Measurements from ENCODE around the gene NEDD4L.

The NEDD4L gene

DNA sequence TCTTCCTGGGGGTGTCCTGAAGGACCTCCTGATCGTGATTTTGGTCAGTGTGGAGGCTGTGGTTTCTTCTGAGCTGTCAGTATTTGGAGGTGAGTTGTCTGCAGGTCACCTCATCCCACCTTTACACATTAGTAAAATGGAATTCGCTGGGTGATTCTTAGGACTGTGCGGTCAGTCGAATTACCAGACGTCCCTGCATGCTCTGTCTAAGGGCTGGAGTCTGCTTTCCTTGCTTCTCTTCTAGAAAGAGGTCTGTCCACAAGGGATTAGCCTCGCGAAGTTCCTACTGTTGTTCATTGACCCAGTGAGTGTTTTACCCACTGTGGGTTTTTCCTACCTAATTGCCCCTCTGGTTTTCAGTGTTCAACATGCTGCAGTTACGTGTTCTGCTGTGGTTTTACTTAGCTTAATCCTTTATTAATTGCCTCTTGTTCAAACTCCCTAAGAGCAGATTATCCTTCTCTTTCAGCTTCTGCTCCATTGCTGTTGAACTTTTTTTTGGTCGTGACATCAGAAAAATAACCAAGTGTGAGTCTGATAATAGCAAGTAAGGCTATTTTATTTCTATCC, 183.4 kb downstream of the NEDD4L start:
- H2BK15ac ChIP-seq (ENCODE audit: low read length): no peak overlapping the region
- no peak overlapping the region for H2BK12ac ChIP-seq (ENCODE audit: low read length)
- no peaks in the 10 kb centered on the region for H3K27me3 ChIP-seq (ENCODE audit: control insufficient read depth in 3 of 3, insufficient read depth in 3 of 3, low read depth in 1 of 3, low read length in 3 of 3)
- H4K8ac ChIP-seq (ENCODE audit: low read depth, low read length): no peak overlapping the region
- H3K9ac ChIP-seq (ENCODE audit: low read depth, low read length, poor library complexity): no peak overlapping the region
- no peaks in the 10 kb centered on the region for H3K9me3 ChIP-seq (replicated peaks in 1 of 2; ENCODE audit: control insufficient read depth in 2 of 2, insufficient read depth in 1 of 2, low read depth in 1 of 2, low read length in 2 of 2)
- H3K4me2 ChIP-seq (ENCODE audit: insufficient read depth, low read length, poor library complexity, severe bottlenecking): no peak overlapping the region
- no CpG with 5 or more reads among the region's 9 CpGs for WGBS, 2 donors (ENCODE audit: extremely low coverage in 2 of 2, insufficient read length in 2 of 2, insufficient replicate concordance in 1 of 2)
- no peak overlapping the region for H3K27ac ChIP-seq (replicated peaks; ENCODE audit: low read length)
- H2BK120ac ChIP-seq (ENCODE audit: low read depth, low read length): no peak overlapping the region
- H3K18ac ChIP-seq (ENCODE audit: low read length): no peak overlapping the region
- H3K14ac ChIP-seq (ENCODE audit: low read length): no peak overlapping the region
- H4K91ac ChIP-seq (ENCODE audit: low read depth, low read length, poor library complexity): no peak overlapping the region
- no peak overlapping the region for H2AK5ac ChIP-seq (ENCODE audit: low read depth, low read length)
- no peak overlapping the region for H3K4ac ChIP-seq (ENCODE audit: low read length)
- H3K4me1 ChIP-seq (ENCODE audit: control insufficient read depth in 2 of 2, insufficient read depth in 1 of 2, low read depth in 1 of 2, low read length in 2 of 2): peaks cover 15 to 20% of the 10 kb centered on the region in 2 donors
- no peaks in the 10 kb centered on the region for H3K79me1 ChIP-seq (ENCODE audit: low read depth, low read length)
- H2BK5ac ChIP-seq (ENCODE audit: low read length): no peak overlapping the region
- H3K36me3 ChIP-seq (replicated peaks in 1 of 2; ENCODE audit: control insufficient read depth in 2 of 2, insufficient read depth in 2 of 2, low read length in 2 of 2): no peaks in the 10 kb centered on the region
- H2AFZ ChIP-seq (ENCODE audit: low read length): no peak overlapping the region
- no peak overlapping the region for H3K23ac ChIP-seq (ENCODE audit: low read depth, low read length, poor library complexity)
- DNase-seq (ENCODE audit: low spot score): no peak
- H3K4me3 ChIP-seq (ENCODE audit: low read length in 2 of 2): no peak overlapping the region

DNA sequence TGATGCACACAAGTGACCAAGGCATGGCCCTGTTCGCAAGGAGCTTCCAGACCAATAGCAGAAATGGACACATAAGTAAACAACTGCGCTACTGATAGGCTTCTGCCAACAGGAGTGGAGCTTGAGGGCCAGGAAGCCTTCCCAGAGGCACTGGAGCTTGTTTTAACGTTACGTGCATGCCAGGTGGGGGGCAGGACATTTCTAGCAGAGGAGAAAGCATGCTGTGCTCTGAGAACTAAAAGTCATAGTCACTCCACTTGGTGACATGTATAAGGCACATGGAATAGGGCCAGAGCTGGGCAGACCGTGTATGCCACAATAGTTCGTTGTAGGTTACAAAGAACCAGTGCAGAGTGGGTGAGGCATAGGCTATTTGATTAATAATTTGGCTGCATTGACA, 184.2 kb downstream of the NEDD4L start:
- no peak overlapping the region for H2AFZ ChIP-seq (ENCODE audit: low read length)
- no peak overlapping the region for H3K9ac ChIP-seq (ENCODE audit: low read depth, low read length, poor library complexity)
- no peak overlapping the region for H3K4me2 ChIP-seq (ENCODE audit: insufficient read depth, low read length, poor library complexity, severe bottlenecking)
- no peak overlapping the region for H2BK12ac ChIP-seq (ENCODE audit: low read length)
- no peak overlapping the region for H3K27ac ChIP-seq (replicated peaks; ENCODE audit: low read length)
- peaks cover 12 to 20% of the 10 kb centered on the region in 2 donors for H3K4me1 ChIP-seq (ENCODE audit: control insufficient read depth in 2 of 2, insufficient read depth in 1 of 2, low read depth in 1 of 2, low read length in 2 of 2)
- H2BK5ac ChIP-seq (ENCODE audit: low read length): no peak overlapping the region
- no peak overlapping the region for H3K23ac ChIP-seq (ENCODE audit: low read depth, low read length, poor library complexity)
- H3K4me3 ChIP-seq (ENCODE audit: low read length in 2 of 2): no peak overlapping the region
- no peak overlapping the region for H2BK15ac ChIP-seq (ENCODE audit: low read length)
- H3K9me3 ChIP-seq (replicated peaks in 1 of 2; ENCODE audit: control insufficient read depth in 2 of 2, insufficient read depth in 1 of 2, low read depth in 1 of 2, low read length in 2 of 2): no peaks in the 10 kb centered on the region
- no peaks in the 10 kb centered on the region for H3K36me3 ChIP-seq (replicated peaks in 1 of 2; ENCODE audit: control insufficient read depth in 2 of 2, insufficient read depth in 2 of 2, low read length in 2 of 2)
- no peak overlapping the region for H3K14ac ChIP-seq (ENCODE audit: low read length)
- H4K8ac ChIP-seq (ENCODE audit: low read depth, low read length): no peak overlapping the region
- DNase-seq (ENCODE audit: low spot score): no peak
- H3K27me3 ChIP-seq (ENCODE audit: control insufficient read depth in 3 of 3, insufficient read depth in 3 of 3, low read depth in 1 of 3, low read length in 3 of 3): no peaks in the 10 kb centered on the region
- no peaks in the 10 kb centered on the region for H3K79me1 ChIP-seq (ENCODE audit: low read depth, low read length)
- H2AK5ac ChIP-seq (ENCODE audit: low read depth, low read length): no peak overlapping the region
- no peak overlapping the region for H3K18ac ChIP-seq (ENCODE audit: low read length)
- H3K4ac ChIP-seq (ENCODE audit: low read length): no peak overlapping the region
- WGBS, 2 donors (ENCODE audit: extremely low coverage in 2 of 2, insufficient read length in 2 of 2, insufficient replicate concordance in 1 of 2): no CpG with 5 or more reads among the region's 6 CpGs
- no peak overlapping the region for H2BK120ac ChIP-seq (ENCODE audit: low read depth, low read length)
- no peak overlapping the region for H4K91ac ChIP-seq (ENCODE audit: low read depth, low read length, poor library complexity)

DNA sequence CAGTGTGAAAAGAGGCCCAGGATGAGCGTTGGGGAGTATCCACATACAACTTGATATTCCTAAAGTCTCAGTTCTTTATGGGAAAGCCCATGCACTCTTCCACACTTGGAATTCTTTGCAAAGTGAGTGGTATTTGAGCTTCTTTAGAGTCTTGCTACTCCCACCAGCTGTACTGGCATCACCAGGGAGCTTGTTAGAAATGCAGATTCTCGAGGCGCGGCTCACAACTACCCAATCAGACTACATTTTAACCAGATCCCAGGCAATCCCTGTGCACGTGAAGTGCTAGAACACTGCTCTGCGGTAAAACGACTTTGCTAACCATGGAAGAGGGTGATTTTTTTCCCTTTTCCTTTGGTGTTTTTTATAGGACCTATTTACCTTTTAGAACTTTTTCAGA, 184.7 kb downstream of the NEDD4L start:
- WGBS, 2 donors (ENCODE audit: extremely low coverage in 2 of 2, insufficient read length in 2 of 2, insufficient replicate concordance in 1 of 2): no CpG with 5 or more reads among the region's 7 CpGs
- no peaks in the 10 kb centered on the region for H3K36me3 ChIP-seq (replicated peaks in 1 of 2; ENCODE audit: control insufficient read depth in 2 of 2, insufficient read depth in 2 of 2, low read length in 2 of 2)
- H3K18ac ChIP-seq (ENCODE audit: low read length): no peak overlapping the region
- no peak overlapping the region for H3K4me3 ChIP-seq (ENCODE audit: low read length in 2 of 2)
- H2BK5ac ChIP-seq (ENCODE audit: low read length): no peak overlapping the region
- H2BK12ac ChIP-seq (ENCODE audit: low read length): no peak overlapping the region
- H3K27ac ChIP-seq (replicated peaks; ENCODE audit: low read length): no peak overlapping the region
- H2AFZ ChIP-seq (ENCODE audit: low read length): no peak overlapping the region
- no peak overlapping the region for H3K23ac ChIP-seq (ENCODE audit: low read depth, low read length, poor library complexity)
- peaks cover 9 to 18% of the 10 kb centered on the region in 2 donors for H3K4me1 ChIP-seq (ENCODE audit: control insufficient read depth in 2 of 2, insufficient read depth in 1 of 2, low read depth in 1 of 2, low read length in 2 of 2)
- H4K8ac ChIP-seq (ENCODE audit: low read depth, low read length): no peak overlapping the region
- no peak overlapping the region for H4K91ac ChIP-seq (ENCODE audit: low read depth, low read length, poor library complexity)
- no peak overlapping the region for H3K14ac ChIP-seq (ENCODE audit: low read length)
- H3K9me3 ChIP-seq (replicated peaks in 1 of 2; ENCODE audit: control insufficient read depth in 2 of 2, insufficient read depth in 1 of 2, low read depth in 1 of 2, low read length in 2 of 2): no peaks in the 10 kb centered on the region
- no peak overlapping the region for H3K9ac ChIP-seq (ENCODE audit: low read depth, low read length, poor library complexity)
- H2BK15ac ChIP-seq (ENCODE audit: low read length): no peak overlapping the region
- no peak overlapping the region for H3K4ac ChIP-seq (ENCODE audit: low read length)
- H2AK5ac ChIP-seq (ENCODE audit: low read depth, low read length): no peak overlapping the region
- H3K4me2 ChIP-seq (ENCODE audit: insufficient read depth, low read length, poor library complexity, severe bottlenecking): no peak overlapping the region
- H3K79me1 ChIP-seq (ENCODE audit: low read depth, low read length): no peaks in the 10 kb centered on the region
- DNase-seq (ENCODE audit: low spot score): no peak
- no peak overlapping the region for H2BK120ac ChIP-seq (ENCODE audit: low read depth, low read length)
- no peaks in the 10 kb centered on the region for H3K27me3 ChIP-seq (ENCODE audit: control insufficient read depth in 3 of 3, insufficient read depth in 3 of 3, low read depth in 1 of 3, low read length in 3 of 3)

DNA sequence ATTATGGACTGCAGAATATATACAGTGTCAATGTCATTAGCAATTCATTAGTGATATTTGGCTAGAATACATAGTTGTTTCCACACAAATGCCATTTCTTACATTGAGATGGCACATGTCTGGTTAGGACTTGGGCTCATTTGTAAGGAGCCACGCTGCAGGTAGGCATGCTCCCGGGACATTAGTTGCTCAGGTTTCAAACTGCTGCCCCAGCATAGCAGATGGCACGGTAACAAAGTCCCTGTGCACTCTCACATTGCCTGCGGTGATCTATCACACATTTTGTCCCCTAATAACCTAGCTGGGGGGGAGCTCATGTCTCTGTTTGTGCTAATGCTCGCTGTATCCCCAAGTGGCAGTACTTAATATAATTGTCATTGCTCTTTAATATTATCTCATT, 185.1 kb downstream of the NEDD4L start:
- H3K23ac ChIP-seq (ENCODE audit: low read depth, low read length, poor library complexity): no peak overlapping the region
- no peaks in the 10 kb centered on the region for H3K79me1 ChIP-seq (ENCODE audit: low read depth, low read length)
- no peak overlapping the region for H3K4me3 ChIP-seq (ENCODE audit: low read length in 2 of 2)
- no peak overlapping the region for H3K4me2 ChIP-seq (ENCODE audit: insufficient read depth, low read length, poor library complexity, severe bottlenecking)
- H3K4ac ChIP-seq (ENCODE audit: low read length): no peak overlapping the region
- no peaks in the 10 kb centered on the region for H3K27me3 ChIP-seq (ENCODE audit: control insufficient read depth in 3 of 3, insufficient read depth in 3 of 3, low read depth in 1 of 3, low read length in 3 of 3)
- H4K8ac ChIP-seq (ENCODE audit: low read depth, low read length): no peak overlapping the region
- H3K4me1 ChIP-seq (ENCODE audit: control insufficient read depth in 2 of 2, insufficient read depth in 1 of 2, low read depth in 1 of 2, low read length in 2 of 2): peaks cover 5 to 18% of the 10 kb centered on the region in 2 donors
- no peak overlapping the region for H3K18ac ChIP-seq (ENCODE audit: low read length)
- H4K91ac ChIP-seq (ENCODE audit: low read depth, low read length, poor library complexity): no peak overlapping the region
- H2BK15ac ChIP-seq (ENCODE audit: low read length): no peak overlapping the region
- no peak overlapping the region for H2BK5ac ChIP-seq (ENCODE audit: low read length)
- no peaks in the 10 kb centered on the region for H3K36me3 ChIP-seq (replicated peaks in 1 of 2; ENCODE audit: control insufficient read depth in 2 of 2, insufficient read depth in 2 of 2, low read length in 2 of 2)
- no peak overlapping the region for H2BK120ac ChIP-seq (ENCODE audit: low read depth, low read length)
- H2BK12ac ChIP-seq (ENCODE audit: low read length): no peak overlapping the region
- H3K9me3 ChIP-seq (replicated peaks in 1 of 2; ENCODE audit: control insufficient read depth in 2 of 2, insufficient read depth in 1 of 2, low read depth in 1 of 2, low read length in 2 of 2): no peaks in the 10 kb centered on the region
- no CpG with 5 or more reads among the region's 5 CpGs for WGBS, 2 donors (ENCODE audit: extremely low coverage in 2 of 2, insufficient read length in 2 of 2, insufficient replicate concordance in 1 of 2)
- no peak overlapping the region for H2AFZ ChIP-seq (ENCODE audit: low read length)
- H2AK5ac ChIP-seq (ENCODE audit: low read depth, low read length): no peak overlapping the region
- no peak for DNase-seq (ENCODE audit: low spot score)
- no peak overlapping the region for H3K9ac ChIP-seq (ENCODE audit: low read depth, low read length, poor library complexity)
- no peak overlapping the region for H3K14ac ChIP-seq (ENCODE audit: low read length)
- H3K27ac ChIP-seq (replicated peaks; ENCODE audit: low read length): no peak overlapping the region

All from neuronal stem cell (in vitro differentiated cells).